HG03139 (cell line): ENCODE results near the gene P2RX7.
"Not testable (repeated sequence)": the region's sequence is repeated elsewhere in the genome, so short reads cannot be mapped to it uniquely, and the experiment has no call there.

Experiments
- ATAC-seq: cut with Tn5 transposase; IDR thresholded peaks from one replicate; pipeline ENCODE4 v1.9.1; 2021; ENCODE audit not compliant: unreplicated experiment

The P2RX7 gene

GRCh38 chr12:121226871-121227270 lies 94.2 kb downstream of the P2RX7 start:
- not testable (repeated sequence) for ATAC-seq

DNA sequence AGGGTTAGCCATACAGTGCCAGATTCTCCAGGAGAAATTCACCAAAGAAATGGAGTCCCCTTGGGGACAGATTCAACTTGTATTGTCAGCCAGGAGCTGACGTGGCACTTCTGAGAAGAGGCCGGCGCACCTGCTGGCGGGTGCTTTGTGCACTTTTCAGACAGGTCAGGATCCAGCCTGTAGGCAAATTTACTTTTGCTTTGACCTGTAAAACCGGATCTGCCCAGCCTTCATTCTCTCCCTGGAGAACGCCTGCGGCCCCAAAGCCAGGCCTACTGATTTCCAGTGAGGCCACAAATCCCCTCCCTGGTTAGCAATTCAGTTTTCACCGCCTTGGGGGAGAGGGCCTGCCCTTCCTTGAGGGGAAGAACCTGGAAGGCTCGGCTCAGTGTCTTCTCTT lies 94.6 kb downstream of the P2RX7 start:
- ATAC-seq = no peak

DNA sequence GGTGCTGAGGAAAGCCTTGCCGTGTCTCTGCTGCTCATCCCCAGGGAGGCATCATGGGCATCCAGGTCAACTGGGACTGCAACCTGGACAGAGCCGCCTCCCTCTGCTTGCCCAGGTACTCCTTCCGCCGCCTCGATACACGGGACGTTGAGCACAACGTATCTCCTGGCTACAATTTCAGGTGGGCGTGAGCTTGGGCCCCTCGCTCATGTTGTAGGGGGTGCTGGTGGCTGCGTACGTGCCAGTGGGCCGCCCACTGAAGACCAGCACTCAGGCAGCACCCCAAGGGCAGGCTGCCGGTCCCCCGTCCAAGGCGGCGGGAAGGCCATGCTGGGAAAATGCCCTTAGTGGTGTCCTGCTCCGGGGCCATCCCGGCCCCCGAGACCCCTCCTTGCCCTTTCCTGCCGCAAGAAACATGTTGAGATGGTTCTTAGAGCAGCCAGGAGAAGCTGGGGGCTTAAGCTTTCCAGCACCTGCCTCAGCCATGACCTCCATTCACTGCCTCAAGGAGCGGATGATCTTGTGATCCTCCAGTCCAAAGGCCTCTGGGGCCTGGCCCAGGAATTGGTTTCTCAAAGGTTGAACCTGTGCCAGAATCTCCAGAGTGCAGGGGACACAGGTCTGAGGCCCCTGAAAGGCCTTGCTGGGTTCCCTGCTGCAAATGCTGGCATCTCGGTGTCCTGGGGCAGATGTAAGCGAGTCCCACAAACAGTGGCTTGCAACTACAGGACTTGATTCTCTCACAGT lies 96.4 kb downstream of the P2RX7 start:
- ATAC-seq = no peak

GRCh38 chr12:121229826-121230537 lies 97.3 kb downstream of the P2RX7 start:
- ATAC-seq = not testable (repeated sequence)

- ATAC-seq = no peak
These were observed 97.8 kb downstream of the P2RX7 start for GRCh38 chr12:121230538-121230907.

DNA sequence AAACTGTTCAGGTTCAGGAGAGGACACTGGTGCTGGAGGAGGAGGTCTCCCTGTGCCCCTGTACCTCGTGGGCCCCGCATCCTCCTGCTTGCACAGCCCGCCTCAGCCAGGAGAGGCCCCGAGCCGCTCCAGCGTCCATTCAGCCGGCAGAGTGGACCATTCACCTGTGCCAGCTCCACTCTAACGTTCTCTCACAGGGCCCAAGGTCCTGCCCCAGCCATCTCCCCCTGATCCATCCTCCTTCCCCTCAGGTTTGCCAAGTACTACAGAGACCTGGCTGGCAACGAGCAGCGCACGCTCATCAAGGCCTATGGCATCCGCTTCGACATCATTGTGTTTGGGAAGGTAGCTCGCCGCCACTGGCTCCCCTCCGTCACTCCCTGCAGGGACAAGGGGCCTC lies 99.5 kb downstream of the P2RX7 start:
- no peak for ATAC-seq

DNA sequence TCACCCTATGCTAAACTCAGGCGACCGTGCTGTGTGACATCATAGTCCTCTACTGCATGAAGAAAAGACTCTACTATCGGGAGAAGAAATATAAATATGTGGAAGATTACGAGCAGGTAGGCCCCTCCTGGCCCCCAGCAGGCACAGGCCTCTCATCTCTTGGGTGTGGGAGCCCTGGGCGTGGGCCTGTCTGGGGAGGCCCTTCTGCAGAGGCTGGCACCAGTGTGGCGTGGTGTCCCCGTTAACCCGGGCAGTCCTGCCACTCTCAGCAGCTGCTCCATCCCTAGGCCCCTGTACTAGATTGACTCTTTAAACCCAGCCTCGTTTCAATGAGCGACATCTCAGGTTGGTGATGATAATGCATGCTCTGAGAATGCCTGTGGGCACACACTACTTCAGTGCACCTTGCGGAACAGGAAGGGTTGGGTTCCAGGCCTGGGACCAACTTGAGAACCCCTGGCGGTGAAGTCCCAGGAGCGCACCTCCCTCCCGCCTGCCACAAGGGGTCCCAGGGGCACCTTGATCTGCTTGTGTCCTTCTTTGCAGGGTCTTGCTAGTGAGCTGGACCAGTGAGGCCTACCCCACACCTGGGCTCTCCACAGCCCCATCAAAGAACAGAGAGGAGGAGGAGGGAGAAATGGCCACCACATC lies 100.4 kb downstream of the P2RX7 start:
- ATAC-seq = no peak

DNA sequence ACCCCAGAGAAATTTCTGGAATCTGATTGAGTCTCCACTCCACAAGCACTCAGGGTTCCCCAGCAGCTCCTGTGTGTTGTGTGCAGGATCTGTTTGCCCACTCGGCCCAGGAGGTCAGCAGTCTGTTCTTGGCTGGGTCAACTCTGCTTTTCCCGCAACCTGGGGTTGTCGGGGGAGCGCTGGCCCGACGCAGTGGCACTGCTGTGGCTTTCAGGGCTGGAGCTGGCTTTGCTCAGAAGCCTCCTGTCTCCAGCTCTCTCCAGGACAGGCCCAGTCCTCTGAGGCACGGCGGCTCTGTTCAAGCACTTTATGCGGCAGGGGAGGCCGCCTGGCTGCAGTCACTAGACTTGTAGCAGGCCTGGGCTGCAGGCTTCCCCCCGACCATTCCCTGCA lies 100.9 kb downstream of the P2RX7 start:
- ATAC-seq = no peak

DNA sequence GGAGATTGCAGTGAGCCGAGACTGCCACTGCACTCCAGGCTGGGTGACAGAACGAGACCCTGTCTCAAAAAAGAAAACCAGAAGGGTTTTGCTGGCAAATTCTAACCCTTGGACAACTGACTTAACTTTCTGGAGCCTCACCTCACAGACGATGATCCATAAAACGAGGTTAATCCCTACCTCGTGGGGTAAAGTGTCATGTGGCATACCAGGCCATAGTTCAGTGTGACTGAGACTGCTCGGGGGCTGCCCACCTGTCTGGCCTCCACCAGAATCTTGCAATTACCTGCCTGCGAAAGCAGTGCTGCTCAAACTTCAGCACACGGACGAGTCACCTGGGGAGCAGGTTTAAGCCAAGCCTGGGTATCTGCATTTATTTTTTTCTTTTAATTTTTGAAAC lies 104.1 kb downstream of the P2RX7 start:
- no peak for ATAC-seq

GRCh38 chr12:121237415-121237814 lies 104.7 kb downstream of the P2RX7 start:
- ATAC-seq = no peak
